Muscle of leg (tissue), 11 donors: ENCODE results near the gene DNAJC27. TPM values are rescaled to one million over a fixed set of nuclear protein-coding genes. Genes with fewer than 3 reads are reported as not detected.
"Not testable (repeated sequence)": the region's sequence is repeated elsewhere in the genome, so short reads cannot be mapped to it uniquely, and the experiment has no call there.

Source experiments
- DNase-seq: peaks from one replicate; pipeline ENCODE4 v3.0.0; 2013
- H3K27ac ChIP-seq: one replicate; pipeline ENCODE4 v1.5.1; 2013; ENCODE audit warnings: mild to moderate bottlenecking, low read length, control low read depth
- H3K27me3 ChIP-seq: one replicate; pipeline ENCODE4 v1.6.1; 2013; ENCODE audit warnings: low read length; ENCODE audit not compliant: control insufficient read depth, insufficient read depth
- H3K36me3 ChIP-seq: one replicate; pipeline ENCODE4 v1.6.1; 2013; ENCODE audit warnings: low read length; ENCODE audit not compliant: control insufficient read depth, insufficient read depth
- H3K4me1 ChIP-seq: one replicate; pipeline ENCODE4 v1.6.1; 2013; ENCODE audit warnings: low read length; ENCODE audit not compliant: control insufficient read depth, insufficient read depth
- H3K4me3 ChIP-seq: one replicate; pipeline ENCODE4 v1.5.1; 2013; ENCODE audit warnings: low read length, control low read depth
- H3K9me3 ChIP-seq: replicated peaks from 2 replicates; pipeline ENCODE4 v1.6.1; 2013; ENCODE audit warnings: low read depth, low read length; ENCODE audit not compliant: control insufficient read depth
- WGBS: methylation state at CpG from one replicate; pipeline ENCODE4 v1.1.5; 2013; ENCODE audit warnings: missing lambda C conversion rate; ENCODE audit not compliant: insufficient coverage; 5-methylcytosine and 5-hydroxymethylcytosine counted together
- polyA plus RNA-seq, 8 donors: library from polyadenylated mRNA; unstranded; fragments of 120-200 nt; gene quantifications; one replicate each; pipeline versions ENCODE4 v1.2.1 to v1.2.3, GENCODE V29; 2013; ENCODE audit warnings: inconsistent platforms in 1 of 8, low replicate concordance in 1 of 8; ENCODE audit not compliant: insufficient read length in 8 of 8, insufficient read depth in 1 of 8
- total RNA-seq: library from RNA; stranded (reverse); fragments of 120-200 nt; gene quantifications from one replicate; pipeline ENCODE4 v1.2.4, GENCODE V29; 2013

The DNAJC27 gene
- total and polyA plus RNA-seq, 9 donors: 4.7 to 6.1 (median 5.3) TPM

DNA sequence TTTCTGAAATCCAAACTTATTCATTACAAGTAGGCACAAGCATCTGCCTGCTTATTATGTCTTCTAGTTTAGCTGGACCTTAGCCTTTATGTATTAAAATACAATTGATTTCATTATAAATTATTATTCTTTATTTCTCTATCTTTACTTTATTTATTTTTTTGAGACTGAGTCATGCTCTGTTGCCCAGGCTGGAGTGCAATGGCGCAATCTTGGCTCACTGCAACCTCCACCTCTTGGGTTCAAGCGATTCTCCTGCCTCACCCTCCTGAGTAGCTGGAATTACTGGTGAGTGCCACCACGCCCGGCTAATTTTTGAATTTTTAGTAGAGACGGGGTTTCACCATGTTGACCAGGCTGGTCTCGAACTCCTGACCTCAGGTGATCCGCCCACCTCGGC lies 27.3 kb upstream of the DNAJC27 start:
- H3K27ac ChIP-seq: not testable (repeated sequence)

DNA sequence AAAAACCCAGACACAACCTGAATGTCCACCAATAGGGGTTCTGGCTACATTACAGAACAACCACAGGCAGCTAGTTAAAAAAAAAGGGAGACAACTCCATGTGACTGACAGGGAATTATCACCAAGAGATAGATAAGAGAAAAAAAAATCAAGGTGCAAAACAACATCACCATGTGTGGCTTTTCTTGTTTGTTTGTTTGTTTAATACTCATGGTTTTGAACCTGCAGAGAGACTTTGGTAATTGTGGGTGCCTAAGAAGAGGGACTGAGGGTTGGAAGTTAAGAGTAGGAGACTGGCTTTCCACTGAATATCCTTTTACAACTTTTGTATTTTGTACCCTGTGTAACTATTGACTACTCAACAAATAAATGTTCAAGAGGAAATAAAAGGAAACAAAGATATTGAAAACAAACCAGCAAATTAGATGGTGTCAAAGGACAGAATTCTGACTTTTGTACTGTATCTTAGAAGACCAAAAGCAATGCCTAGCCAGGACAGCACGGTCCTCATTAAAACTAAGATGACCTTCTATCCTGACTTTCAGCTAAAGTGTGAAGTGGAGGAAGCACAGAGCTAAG lies 22.5 kb upstream of the DNAJC27 start:
- H3K4me3 ChIP-seq: no peak overlapping the region
- H3K4me1 ChIP-seq: no peaks in the 10 kb centered on the region
- WGBS: 83% methylated on average over 1 of the region's 1 CpG
- no peaks in the 10 kb centered on the region for H3K27me3 ChIP-seq
- DNase-seq: no peak
- H3K36me3 ChIP-seq: no peaks in the 10 kb centered on the region
- no peaks in the 10 kb centered on the region for H3K9me3 ChIP-seq
- no peak overlapping the region for H3K27ac ChIP-seq

More for the DNA sequence above, 27.3 kb upstream of the DNAJC27 start:
- not testable (repeated sequence) for H3K4me3 ChIP-seq, H3K4me1 ChIP-seq, H3K9me3 ChIP-seq, H3K27me3 ChIP-seq, DNase-seq, H3K36me3 ChIP-seq
- no CpG with 5 or more reads among the region's 8 CpGs for WGBS

DNA sequence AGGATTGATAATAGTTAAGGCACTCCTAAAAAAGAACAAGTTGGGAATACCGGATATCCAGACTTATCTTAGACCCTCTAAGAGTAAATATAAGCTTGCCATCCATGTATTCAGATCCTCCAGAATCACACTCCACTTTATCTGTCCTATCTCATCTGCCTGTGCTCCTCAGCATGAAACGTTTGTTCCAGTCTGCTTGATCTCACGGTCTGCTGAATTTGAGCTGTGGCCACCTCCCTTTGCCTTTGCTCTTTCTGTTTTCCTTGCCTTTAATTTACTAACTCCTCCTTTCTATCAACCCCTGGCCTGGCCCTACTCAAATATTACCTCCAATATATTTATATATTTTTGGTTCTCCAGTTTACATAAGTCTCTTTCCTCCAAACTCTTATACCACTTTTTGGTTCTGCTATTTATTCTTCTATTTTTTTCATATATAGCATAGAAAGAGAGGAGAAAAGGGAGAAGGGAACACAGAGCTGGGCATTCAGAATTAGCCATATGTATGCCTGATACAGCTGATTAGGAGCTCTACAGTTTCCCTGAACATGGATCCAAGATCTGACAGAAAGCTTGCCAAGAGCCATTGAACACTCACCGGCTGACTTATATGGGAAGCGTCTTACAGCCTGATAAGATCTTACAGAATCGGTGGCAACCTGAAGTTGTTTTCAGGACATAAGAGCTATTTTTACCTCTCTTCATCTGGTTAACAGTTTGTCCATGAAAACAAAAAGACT lies 21.8 kb upstream of the DNAJC27 start:
- Histone ChIP-seq H3K9me3 (no peaks in the 10 kb centered on the region), H3K4me1 (no peaks in the 10 kb centered on the region), H3K4me3 (no peak overlapping the region), H3K27me3 (no peaks in the 10 kb centered on the region), H3K27ac (no peak overlapping the region), H3K36me3 (no peaks in the 10 kb centered on the region)
- no peak for DNase-seq
- WGBS: 50% methylated on average over 5 of the region's 6 CpGs

DNA sequence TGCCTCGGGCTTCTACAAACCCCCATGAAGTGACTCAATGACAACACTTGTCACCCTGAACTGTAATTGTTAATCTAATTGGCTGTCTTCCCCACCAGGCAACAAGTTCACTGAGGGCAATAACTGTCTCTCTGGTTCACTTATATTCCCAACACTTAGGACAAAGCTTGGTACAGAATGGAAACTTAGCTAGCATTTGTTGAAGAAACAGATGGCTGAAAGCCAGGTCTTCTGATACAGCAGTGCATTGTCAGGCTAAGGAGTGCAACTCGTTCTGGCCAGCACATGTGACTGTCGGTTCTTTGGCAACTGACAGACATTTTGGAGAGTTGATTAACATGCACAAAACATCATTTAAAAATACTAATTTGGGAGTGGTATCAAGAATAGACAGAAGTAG lies 14.6 kb upstream of the DNAJC27 start:
- H3K4me3 ChIP-seq: no peak overlapping the region
- H3K36me3 ChIP-seq: no peaks in the 10 kb centered on the region
- 75% methylated on average over 1 of the region's 3 CpGs for WGBS
- H3K4me1 ChIP-seq: peaks cover 18% of the 10 kb centered on the region
- H3K9me3 ChIP-seq: no peaks in the 10 kb centered on the region
- peak overlapping the region; percentile 8 for H3K27ac ChIP-seq
- peak; percentile 79 for DNase-seq
- H3K27me3 ChIP-seq: no peaks in the 10 kb centered on the region

DNA sequence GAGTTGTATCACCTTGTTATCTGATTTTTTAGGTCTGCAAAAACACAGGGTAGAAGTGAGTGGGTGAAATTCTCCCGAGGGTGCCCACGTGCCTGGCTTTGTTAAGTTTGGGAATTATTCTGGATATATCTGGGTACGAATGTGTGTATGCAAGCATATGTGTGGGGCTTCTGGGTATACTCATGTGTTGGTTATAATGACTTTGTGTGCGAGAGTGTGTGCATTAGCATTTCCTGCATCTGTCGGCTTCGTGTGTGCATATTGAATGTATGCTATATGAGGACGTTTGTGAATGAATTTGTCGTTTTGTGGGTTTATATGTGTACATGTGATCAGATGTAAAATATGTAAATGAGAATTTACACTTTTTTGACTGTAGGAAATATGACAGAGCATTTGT lies 13.8 kb upstream of the DNAJC27 start:
- H3K9me3 ChIP-seq: no peaks in the 10 kb centered on the region
- WGBS: 59% methylated on average over 8 of the region's 8 CpGs
- no peak for DNase-seq
- no peak overlapping the region for H3K4me3 ChIP-seq
- H3K27me3 ChIP-seq: no peaks in the 10 kb centered on the region
- H3K36me3 ChIP-seq: no peaks in the 10 kb centered on the region
- peaks cover 18% of the 10 kb centered on the region for H3K4me1 ChIP-seq
- no peak overlapping the region for H3K27ac ChIP-seq

DNA sequence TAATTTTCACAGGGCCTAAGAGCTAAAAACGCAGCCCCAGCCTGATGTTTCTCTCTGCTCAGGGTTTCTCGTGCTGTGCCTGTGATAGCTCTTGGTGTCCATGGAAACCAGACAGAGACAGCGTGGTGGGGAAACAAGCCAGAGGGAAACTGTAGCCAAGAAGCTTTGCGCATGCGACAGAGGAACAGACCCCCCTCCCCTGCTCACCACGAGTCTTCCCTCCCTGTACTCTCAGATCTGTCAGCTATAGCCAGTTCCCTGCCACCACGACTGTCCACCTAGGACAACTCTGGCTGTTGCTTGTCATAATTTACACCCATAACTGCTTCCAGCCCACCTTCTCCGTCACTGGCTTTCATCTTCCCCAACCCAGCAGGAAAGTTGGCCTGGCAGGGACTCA lies 13.2 kb upstream of the DNAJC27 start:
- no peak overlapping the region for H3K4me3 ChIP-seq
- DNase-seq: peak; percentile 98
- WGBS: 18% methylated on average over 5 of the region's 8 CpGs
- no peaks in the 10 kb centered on the region for H3K27me3 ChIP-seq
- H3K36me3 ChIP-seq: no peaks in the 10 kb centered on the region
- H3K4me1 ChIP-seq: peaks cover 18% of the 10 kb centered on the region
- peak overlapping the region; percentile 75 for H3K27ac ChIP-seq
- H3K9me3 ChIP-seq: no peaks in the 10 kb centered on the region

DNA sequence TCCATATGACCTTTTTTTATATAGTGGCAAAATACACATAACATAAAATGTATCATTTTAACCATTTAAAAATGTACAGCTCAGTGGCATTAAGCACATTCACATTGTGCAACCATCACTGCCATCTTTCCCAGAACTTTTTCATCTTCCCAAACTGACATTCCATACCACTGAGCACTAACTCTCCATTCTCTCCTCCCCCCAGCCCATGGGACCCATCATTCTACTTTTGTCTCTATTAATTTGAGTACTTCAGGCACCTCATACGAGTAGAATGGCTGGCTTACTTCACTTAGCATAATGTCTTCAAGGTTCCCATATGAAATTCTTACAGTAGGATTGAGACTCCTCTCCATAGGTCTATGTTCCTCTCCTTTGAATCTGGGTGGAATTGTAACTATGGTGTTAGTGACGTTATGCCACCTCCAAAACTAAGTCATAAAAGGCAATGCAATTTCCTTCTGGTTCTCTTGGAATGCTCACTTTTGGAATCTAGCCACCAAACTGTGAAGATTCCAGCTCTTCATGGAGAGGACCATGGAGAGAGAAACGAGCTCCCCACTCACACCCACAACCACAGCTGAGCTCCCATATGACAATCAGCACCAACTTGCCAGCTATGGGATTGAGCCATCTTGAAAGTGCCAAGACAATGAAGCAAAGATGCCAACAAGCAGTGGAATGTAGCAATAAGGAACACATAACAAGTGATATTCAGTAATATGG lies 9.8 kb upstream of the DNAJC27 start:
- Histone ChIP-seq H3K36me3 (peaks cover 4% of the 10 kb centered on the region), H3K4me3 (no peak overlapping the region), H3K9me3 (peaks cover 2% of the 10 kb centered on the region), H3K27ac (no peak overlapping the region), H3K27me3 (no peaks in the 10 kb centered on the region), H3K4me1 (peaks cover 16% of the 10 kb centered on the region)
- no peak for DNase-seq
- no CpG with 5 or more reads among the region's 3 CpGs for WGBS

DNA sequence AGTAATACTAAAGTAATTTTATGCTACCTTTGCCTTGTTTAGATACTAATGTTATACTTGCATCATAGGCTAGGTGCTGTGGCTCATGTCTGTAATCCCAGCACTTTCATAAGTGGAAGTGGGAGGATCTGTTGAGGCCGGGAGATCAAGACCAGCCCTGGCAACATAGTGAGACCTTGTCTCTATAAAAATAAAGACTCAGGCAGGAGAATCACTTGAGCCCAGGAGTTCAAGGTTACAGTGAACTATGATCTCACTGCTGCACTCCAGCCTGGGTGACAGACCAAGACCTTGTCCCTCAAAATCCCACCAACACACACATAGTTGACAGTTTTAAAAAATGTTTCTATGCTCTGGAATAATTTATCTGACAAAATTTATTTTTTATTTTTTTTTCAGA lies 6.9 kb upstream of the DNAJC27 start:
- peaks cover 4% of the 10 kb centered on the region for H3K36me3 ChIP-seq
- H3K4me3 ChIP-seq: no peak overlapping the region
- no peaks in the 10 kb centered on the region for H3K27me3 ChIP-seq
- no CpG with 5 or more reads among the region's 1 CpG for WGBS
- DNase-seq: no peak
- H3K9me3 ChIP-seq: peaks cover 2% of the 10 kb centered on the region
- peaks cover 2% of the 10 kb centered on the region for H3K4me1 ChIP-seq
- no peak overlapping the region for H3K27ac ChIP-seq

DNA sequence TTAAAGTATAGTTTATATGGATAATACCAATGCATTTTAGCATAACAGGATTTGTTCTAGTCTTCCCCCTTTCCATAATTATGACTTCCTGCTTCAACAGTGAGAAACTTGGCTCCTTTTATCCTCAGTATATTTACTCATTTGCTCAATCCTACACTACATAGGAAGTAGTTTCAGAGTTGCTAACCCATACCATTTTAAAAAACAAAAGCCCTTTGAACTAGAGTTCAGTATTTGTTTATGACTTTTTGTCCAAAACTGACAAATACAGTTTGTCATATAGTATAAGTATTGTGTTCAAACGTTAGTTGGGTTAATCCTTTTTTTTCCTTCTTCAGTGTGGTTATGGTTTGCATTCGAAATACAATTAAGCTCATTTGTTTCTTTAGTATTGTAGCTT lies 5.9 kb upstream of the DNAJC27 start:
- Histone ChIP-seq H3K36me3 (peaks cover 4% of the 10 kb centered on the region), H3K27ac (no peak overlapping the region), H3K27me3 (no peaks in the 10 kb centered on the region), H3K4me3 (no peak overlapping the region), H3K4me1 (peaks cover 2% of the 10 kb centered on the region), H3K9me3 (peaks cover 2% of the 10 kb centered on the region)
- DNase-seq: no peak
- no CpG with 5 or more reads among the region's 2 CpGs for WGBS

DNA sequence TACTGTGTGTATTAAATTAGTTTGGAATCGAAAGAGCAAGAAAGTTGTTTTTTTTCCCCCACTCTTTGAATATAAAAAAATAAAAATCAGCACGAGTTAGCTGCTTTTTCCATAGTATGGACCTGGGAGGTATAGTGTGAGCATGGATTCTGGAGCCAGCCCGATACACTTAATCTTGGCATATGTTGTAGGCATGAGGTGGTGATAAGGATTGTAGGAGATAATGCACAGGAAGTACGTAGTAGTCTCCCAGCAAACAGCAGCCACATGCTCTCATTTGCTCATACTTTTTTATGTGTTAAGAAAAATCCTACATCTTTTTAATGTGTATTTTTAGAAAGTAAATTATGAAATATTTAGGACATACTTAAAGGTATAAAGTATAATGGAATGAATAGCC lies 2.1 kb upstream of the DNAJC27 start:
- Histone ChIP-seq H3K27me3 (no peaks in the 10 kb centered on the region), H3K27ac (no peak overlapping the region), H3K4me3 (no peak overlapping the region)

More for the DNA sequence above, 2.1 kb upstream of the DNAJC27 start:
- Histone ChIP-seq H3K4me1 (peaks cover 6% of the 10 kb centered on the region), H3K36me3 (no peaks in the 10 kb centered on the region), H3K9me3 (peaks cover 2% of the 10 kb centered on the region)
- DNase-seq: no peak
- WGBS: no CpG with 5 or more reads among the region's 4 CpGs
